GM12878 (cell line): Measurements from ENCODE around the gene ETNK2. TPM values are rescaled to one million over a fixed set of nuclear protein-coding genes. Genes with fewer than 3 reads are reported as not detected.

Experiments
- ATAC-seq: fragments of 200-7000 bp; cut with Tn5 transposase; 3 replicates; pipeline ENCODE4 v1.9.1; 2020; ENCODE audit warnings: mild to moderate bottlenecking, moderate library complexity
- BruUV-seq: library from RNA; stranded (reverse); fragments of 400-500 nt; replicated peaks from 2 replicates; lab custom pipeline; 2021; lab: Mats Ljungman, UMichigan
- CTCF ChIA-PET: fragments of 300-600 bp; sonication (Branson Sonifier 250); formaldehyde crosslinking; extraction: SDS; loops from one replicate; lab custom pipeline; 2021; ENCODE audit warnings: inconsistent platforms; lab: Yijun Ruan, JAX
- POLR2A ChIA-PET: fragments of 350-600 bp; formaldehyde crosslinking; extraction: SDS; loops from one replicate; lab custom pipeline; 2021; ENCODE audit warnings: inconsistent platforms; lab: Charles Lee
- RAD21 ChIA-PET: fragments of 300-600 bp; sonication (Branson Sonifier 250); formaldehyde crosslinking; loops from one replicate; lab custom pipeline; 2023; ENCODE audit warnings: antibody characterized with exemption; ENCODE audit not compliant: unreplicated experiment; lab: Charles Lee
- SMC1A ChIA-PET: fragments of 300-600 bp; sonication (Branson Sonifier 250); formaldehyde crosslinking; loops from one replicate; lab custom pipeline; 2023; ENCODE audit not compliant: unreplicated experiment, uncharacterized antibody; lab: Charles Lee
- DNase-seq: peaks from one replicate; pipeline ENCODE4 v3.0.0-alpha.2; 2011; ENCODE audit warnings: low read depth, low spot score
- FAIRE-seq: peaks from 3 replicates; lab custom pipeline; 2011; peaks lifted over from hg19 to GRCh38; lab: Jason Lieb, UNC
- H2AFZ ChIP-seq: 2 replicates; pipeline ENCODE4 v1.6.0; 2011; ENCODE audit warnings: low read depth, low read length, control low read depth; ENCODE audit not compliant: control insufficient read depth
- H3K27ac ChIP-seq: 2 replicates; pipeline ENCODE4 v1.5.1; 2011; ENCODE audit warnings: control low read depth; ENCODE audit not compliant: control insufficient read depth, insufficient read depth
- H3K27me3 ChIP-seq, 2 experiments: replicated peaks in 1 of 2; 2 replicates each; pipeline versions ENCODE4 v1.6.0 to v1.6.1; 2011; ENCODE audit warnings: low read length in 1 of 2; ENCODE audit not compliant: control insufficient read depth in 2 of 2, insufficient read depth in 2 of 2
- H3K36me3 ChIP-seq, 2 experiments: 2 replicates each; pipeline ENCODE4 v1.5.1; 2011; ENCODE audit warnings: low read length in 1 of 2; ENCODE audit not compliant: control insufficient read depth in 2 of 2, insufficient read depth in 2 of 2
- H3K4me1 ChIP-seq: 2 replicates; pipeline ENCODE4 v1.6.1; 2011; ENCODE audit warnings: mild to moderate bottlenecking, low read length, moderate library complexity, mixed read lengths; ENCODE audit not compliant: control insufficient read depth, insufficient read depth
- H3K4me2 ChIP-seq: 2 replicates; pipeline ENCODE4 v1.6.0; 2011; ENCODE audit warnings: control low read depth; ENCODE audit not compliant: control insufficient read depth, insufficient read depth
- H3K4me3 ChIP-seq: fragments of 200-600 bp; sonication (generic); 2 replicates; pipeline ENCODE4 v1.5.1; 2016
- H3K79me2 ChIP-seq: 2 replicates; pipeline ENCODE4 v1.6.0; 2011; ENCODE audit warnings: low read length; ENCODE audit not compliant: control insufficient read depth, insufficient read depth
- H3K9ac ChIP-seq: 2 replicates; pipeline ENCODE4 v1.8.0; 2011; ENCODE audit warnings: low read length, control low read depth, mixed read lengths; ENCODE audit not compliant: control insufficient read depth, insufficient read depth
- H3K9me3 ChIP-seq: replicated peaks from 3 replicates; pipeline ENCODE4 v1.5.1; 2011; ENCODE audit warnings: mild to moderate bottlenecking, low read length; ENCODE audit not compliant: control insufficient read depth, insufficient read depth
- H4K20me1 ChIP-seq: 2 replicates; pipeline ENCODE4 v1.6.0; 2011; ENCODE audit not compliant: control insufficient read depth, insufficient read depth
- BMI1 ChIP-seq: fragments of 450-650 bp; IDR thresholded peaks from 2 replicates; pipeline ENCODE4 v1.6.1; 2016; ENCODE audit warnings: mild to moderate bottlenecking, moderate library complexity, borderline replicate concordance
- CHD1 ChIP-seq: IDR thresholded peaks from 2 replicates; pipeline ENCODE4 v1.6.1; 2012; ENCODE audit warnings: low read depth, low read length, improper control_type of control experiment
- HSF1 ChIP-seq: fragments of 150-350 bp; IDR thresholded peaks from 2 replicates; pipeline ENCODE4 v1.6.1; 2014; ENCODE audit warnings: mild to moderate bottlenecking, low read depth, low read length
- IKZF1 ChIP-seq: fragments of 450-650 bp; conservative IDR thresholded peaks from 2 replicates; pipeline ENCODE4 v1.6.1; 2017; ENCODE audit warnings: antibody characterized with exemption, mild to moderate bottlenecking
- JUND ChIP-seq: IDR thresholded peaks from 2 replicates; pipeline ENCODE4 v1.6.1; 2012; ENCODE audit warnings: low read depth, mild to moderate bottlenecking, low read length, improper control_type of control experiment, moderate library complexity
- KAT2A ChIP-seq: conservative IDR thresholded peaks from 2 replicates; pipeline ENCODE4 v1.6.1; 2011; ENCODE audit warnings: low read depth, low read length; ENCODE audit not compliant: control insufficient read depth
- MLLT1 ChIP-seq: fragments of 450-650 bp; IDR thresholded peaks from 2 replicates; pipeline ENCODE4 v1.6.1; 2016; ENCODE audit warnings: mild to moderate bottlenecking
- NKRF ChIP-seq: fragments of 450-650 bp; conservative IDR thresholded peaks from 2 replicates; pipeline ENCODE4 v1.6.1; 2017; ENCODE audit warnings: mild to moderate bottlenecking, moderate library complexity
- PAX5 ChIP-seq: IDR thresholded peaks from 2 replicates; pipeline ENCODE4 v1.6.1; 2011; ENCODE audit warnings: low read depth, low read length, borderline replicate concordance
- SREBF1 ChIP-seq: IDR thresholded peaks from 2 replicates; pipeline ENCODE4 v1.6.1; 2012; ENCODE audit warnings: mild to moderate bottlenecking, low read length
- TCF3 ChIP-seq: IDR thresholded peaks from 2 replicates; pipeline ENCODE4 v1.6.1; 2012; ENCODE audit warnings: low read depth, mild to moderate bottlenecking, low read length, borderline replicate concordance; ENCODE audit not compliant: insufficient read depth
- WGBS: methylation state at CpG from one replicate; pipeline ENCODE4 v1.1.6; 2016; ENCODE audit warnings: low lambda C conversion rate; ENCODE audit not compliant: insufficient replicate concordance, insufficient coverage; ENCODE audit errors: missing lambda C conversion rate; 5-methylcytosine and 5-hydroxymethylcytosine counted together
- in situ Hi-C: fragments of 300-500 bp; cut with MboI; formaldehyde crosslinking; loops from 9 replicates; pipeline ENCODE4 v1.14.3; 2018; ENCODE audit warnings: mixed read lengths
- intact Hi-C: fragments of 100-400 bp; cut with micrococcal nuclease; formaldehyde crosslinking; loops from one replicate; pipeline ENCODE4 v1.14.2; 2022; ENCODE audit not compliant: unreplicated experiment
- polyA plus RNA-seq, 11 experiments: library from polyadenylated mRNA; depleted of rRNA in 4 of 11; unstranded in 6 of 11; stranded (reverse) in 5 of 11; fragments of >200 nt; fragmentation: Nextera tagmentation in 4 of 11; fragmentation: Illumina TruSeq in 1 of 11; extraction: Ambion mirVana in 4 of 11; extraction: Trizol in 1 of 11; gene quantifications; 1 replicate in 1 of 11; 2 replicates in 10 of 11; pipeline versions ENCODE4 v1.2.1 to v1.2.3, GENCODE V29; 2011 to 2016; ENCODE audit warnings: inconsistent platforms in 2 of 11, missing spikeins in 2 of 11, low read depth in 1 of 11
- total RNA-seq, 4 experiments: library from RNA; depleted of rRNA in 3 of 4; stranded (reverse); fragments of >200 nt in 3 of 4; fragmentation: Illumina TruSeq in 1 of 4; extraction: Trizol in 1 of 4; gene quantifications; 2 replicates each; pipeline versions ENCODE4 v1.2.1 to v1.2.3, GENCODE V29; 2013 to 2021

The ETNK2 gene
- total and polyA plus RNA-seq, 10 of the 15 experiments (the other 5 are each of a cell fraction or from before 2014, with no cell fraction given): 0.14 TPM; not detected in 9

GRCh38 chr1:204188959-204189639 lies 37.3 kb upstream of the ETNK2 start:
- WGBS: 18% methylated on average over 11 of the region's 11 CpGs

GRCh38 chr1:204186597-204186996 lies 34.8 kb upstream of the ETNK2 start:
- no peak overlapping the region for H3K4me3 ChIP-seq
- no peak overlapping the region for H3K4me2 ChIP-seq
- H4K20me1 ChIP-seq: no peaks in the 10 kb centered on the region
- SMC1A ChIA-PET: no interaction called here
- BruUV-seq: no TSS peak
- no peaks in the 10 kb centered on the region for H3K4me1 ChIP-seq
- no peak for ATAC-seq
- H3K9me3 ChIP-seq: no peaks in the 10 kb centered on the region
- FAIRE-seq: no peak
- WGBS: 79% methylated on average over 10 of the region's 10 CpGs
- H3K27me3 ChIP-seq: peaks cover 2 to 13% of the 10 kb centered on the region in 2 experiments; a peak in 3 of 4 replicates
- in situ Hi-C loops (no loop called here), intact Hi-C loops (no loop called here)
- no peak overlapping the region for H3K27ac ChIP-seq
- no peaks in the 10 kb centered on the region for H3K36me3 ChIP-seq
- no peak overlapping the region for H3K9ac ChIP-seq
- no peak for DNase-seq
- H3K79me2 ChIP-seq: no peaks in the 10 kb centered on the region
- POLR2A ChIA-PET: no interaction called here
- RAD21 ChIA-PET: no interaction called here
- H2AFZ ChIP-seq: no peak overlapping the region
- CTCF ChIA-PET: interaction anchor here (0.7 kb wide), 1 partner anchor 212 kb away, joined by 3 read pairs; no protein-coding TSS in a partner anchor
- no peak for TF ChIP-seq HSF1
- TF ChIP-seq CHD1: no peak
- TF ChIP-seq NKRF: no peak
- no peak for TF ChIP-seq JUND
- no peak for TF ChIP-seq MLLT1

More at GRCh38 chr1:204188959-204189639, 37.3 kb upstream of the ETNK2 start:
- intact Hi-C loops: no loop called here
- RAD21 ChIA-PET: interaction anchor here (1.0 to 1.2 kb wide), 2 partner anchors 26 to 210 kb away, joined by 3 to 4 read pairs; no protein-coding TSS in a partner anchor
- Histone ChIP-seq H3K79me2 (no peaks in the 10 kb centered on the region), H4K20me1 (no peaks in the 10 kb centered on the region), H2AFZ (no peak overlapping the region)
- peak; percentile 87 for ATAC-seq
- no TSS peak for BruUV-seq
- TF ChIP-seq TCF3: no peak
- TF ChIP-seq IKZF1: 0 out of 2 replicates have a peak, but pooled peaks have one; percentile 25
- no peak for TF ChIP-seq KAT2A
- 0 out of 2 replicates have a peak, but pooled peaks have one; percentile 40 for TF ChIP-seq BMI1
- TF ChIP-seq SREBF1: no peak
- 0 out of 2 replicates have a peak, but pooled peaks have one; percentile 16 for TF ChIP-seq PAX5
- TF ChIP-seq, all 136 proteins: peak for 3
- in situ Hi-C loops: no loop called here
- Histone ChIP-seq H3K27ac (no peak overlapping the region), H3K36me3 (no peaks in the 10 kb centered on the region), H3K4me3 (no peak overlapping the region), H3K9ac (no peak overlapping the region), H3K4me1 (no peaks in the 10 kb centered on the region), H3K27me3 (peaks cover 3 to 16% of the 10 kb centered on the region in 2 experiments; a peak in 2 of 4 replicates), H3K9me3 (no peaks in the 10 kb centered on the region), H3K4me2 (no peak overlapping the region)
- CTCF ChIA-PET: interaction anchor here (0.7 to 4.3 kb wide), 7 partner anchors 8 to 210 kb away, joined by 3 to 25 read pairs (median 3); no protein-coding TSS in a partner anchor
- SMC1A ChIA-PET: interaction anchor here (0.8 to 1.3 kb wide), 5 partner anchors 18 to 106 kb away, joined by 3 to 5 read pairs (median 3); no protein-coding TSS in a partner anchor
- no peak for FAIRE-seq
- POLR2A ChIA-PET: no interaction called here
- peak; percentile 23 for DNase-seq
